ENCODE results near the gene TBKBP1. TPM values are rescaled to one million over a fixed set of nuclear protein-coding genes. Genes with fewer than 3 reads are reported as not detected.

The TBKBP1 gene
- total and polyA plus RNA-seq, 9 of the 15 experiments (the other 6 are each of a cell fraction or from before 2014, with no cell fraction given): 0.03 to 15.6 (median 6.8) TPM

- TF ChIP-seq KLF13 (tag; IDR thresholded peaks at IDR 0.05; ENCODE audit: borderline replicate concordance, low read depth): peak; percentile 77; the same call in 1 of the 2 replicates
- peak; percentile 73 for TF ChIP-seq USF1 (CRISPR knock-in tag; IDR thresholded peaks at IDR 0.05)
- peak; percentile 57; the same call in 1 of the 2 replicates for TF ChIP-seq ZBTB7A (IDR thresholded peaks at IDR 0.05; ENCODE audit: borderline replicate concordance, control insufficient read depth, low read depth, low read length)
- peak; percentile 1 for TF ChIP-seq CBFA2T3 (IDR thresholded peaks at IDR 0.05)
- no peak for TF ChIP-seq NONO (IDR thresholded peaks at IDR 0.05; ENCODE audit: low read depth in 2 of 2, low read length in 1 of 2)
- TF ChIP-seq ZNF644 (tag; IDR thresholded peaks at IDR 0.05; ENCODE audit: low read depth): no peak; the same call in 1 of the 2 replicates
- TF ChIP-seq MBD1 (CRISPR knock-in tag; IDR thresholded peaks at IDR 0.05): no peak
- TF ChIP-seq ZZZ3 (IDR thresholded peaks at IDR 0.05): no peak
- no peak for TF ChIP-seq NR3C1 (CRISPR knock-in tag; IDR thresholded peaks at IDR 0.05)
- TF ChIP-seq NFYB (IDR thresholded peaks at IDR 0.05; ENCODE audit: extremely low read depth, insufficient read length): peak; percentile 93
- peak in 1 of 2 experiments; percentile 80; a peak in 1 of 3 replicates for TF ChIP-seq CBX3 (IDR thresholded peaks at IDR 0.05; ENCODE audit: borderline replicate concordance in 1 of 2, low read length in 2 of 2)
- no peak for TF ChIP-seq GTF3C2 (IDR thresholded peaks at IDR 0.05; ENCODE audit: borderline replicate concordance, extremely low read depth, insufficient read length)
- TF ChIP-seq TEAD4 (IDR thresholded peaks at IDR 0.05; ENCODE audit: low read length): peak; percentile 30; the same call in 1 of the 2 replicates
- TF ChIP-seq TEAD4 (CRISPR knock-in tag; IDR thresholded peaks at IDR 0.05; ENCODE audit: borderline replicate concordance): no peak
- TF ChIP-seq SUPT5H (IDR thresholded peaks at IDR 0.05): peak; percentile 81
- TF ChIP-seq, protein P1, sequence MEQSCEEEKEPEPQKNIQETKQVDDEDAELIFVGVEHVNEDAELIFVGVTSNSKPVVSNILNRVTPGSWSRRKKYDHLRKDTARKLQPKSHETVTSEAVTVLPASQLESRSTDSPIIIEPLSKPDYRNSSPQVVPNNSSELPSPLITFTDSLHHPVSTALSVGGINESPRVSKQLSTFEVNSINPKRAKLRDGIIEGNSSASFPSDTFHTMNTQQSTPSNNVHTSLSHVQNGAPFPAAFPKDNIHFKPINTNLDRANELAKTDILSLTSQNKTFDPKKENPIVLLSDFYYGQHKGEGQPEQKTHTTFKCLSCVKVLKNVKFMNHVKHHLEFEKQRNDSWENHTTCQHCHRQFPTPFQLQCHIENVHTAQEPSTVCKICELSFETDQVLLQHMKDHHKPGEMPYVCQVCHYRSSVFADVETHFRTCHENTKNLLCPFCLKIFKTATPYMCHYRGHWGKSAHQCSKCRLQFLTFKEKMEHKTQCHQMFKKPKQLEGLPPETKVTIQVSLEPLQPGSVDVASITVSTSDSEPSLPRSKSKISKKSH (CRISPR knock-in tag; IDR thresholded peaks at IDR 0.05): no peak
- peak; percentile 43 for TF ChIP-seq ZBTB17 (CRISPR knock-in tag; IDR thresholded peaks at IDR 0.05)
- TF ChIP-seq NEUROD1 (IDR thresholded peaks at IDR 0.05; ENCODE audit: borderline replicate concordance, low read depth, low read length, partially characterized antibody): peak; percentile 95
- TF ChIP-seq, protein P2, sequence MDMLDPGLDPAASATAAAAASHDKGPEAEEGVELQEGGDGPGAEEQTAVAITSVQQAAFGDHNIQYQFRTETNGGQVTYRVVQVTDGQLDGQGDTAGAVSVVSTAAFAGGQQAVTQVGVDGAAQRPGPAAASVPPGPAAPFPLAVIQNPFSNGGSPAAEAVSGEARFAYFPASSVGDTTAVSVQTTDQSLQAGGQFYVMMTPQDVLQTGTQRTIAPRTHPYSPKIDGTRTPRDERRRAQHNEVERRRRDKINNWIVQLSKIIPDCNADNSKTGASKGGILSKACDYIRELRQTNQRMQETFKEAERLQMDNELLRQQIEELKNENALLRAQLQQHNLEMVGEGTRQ (CRISPR knock-in tag; IDR thresholded peaks at IDR 0.05): no peak
These were observed 44.6 kb upstream of the TBKBP1 start, which contains the start of gene KPNB1 (continued) for GRCh38 chr17:47649153-47649971.
